IPS-NIHi11 (cell line): ENCODE measurements around the gene KCNA10.
"Not testable (repeated sequence)": the region's sequence is repeated elsewhere in the genome, so short reads cannot be mapped to it uniquely, and the experiment has no call there.

Experiments
- DNase-seq: peaks from one replicate; pipeline ENCODE4 v3.0.0; 2012; ENCODE audit warnings: mixed read lengths, low spot score

Gene KCNA10

DNA sequence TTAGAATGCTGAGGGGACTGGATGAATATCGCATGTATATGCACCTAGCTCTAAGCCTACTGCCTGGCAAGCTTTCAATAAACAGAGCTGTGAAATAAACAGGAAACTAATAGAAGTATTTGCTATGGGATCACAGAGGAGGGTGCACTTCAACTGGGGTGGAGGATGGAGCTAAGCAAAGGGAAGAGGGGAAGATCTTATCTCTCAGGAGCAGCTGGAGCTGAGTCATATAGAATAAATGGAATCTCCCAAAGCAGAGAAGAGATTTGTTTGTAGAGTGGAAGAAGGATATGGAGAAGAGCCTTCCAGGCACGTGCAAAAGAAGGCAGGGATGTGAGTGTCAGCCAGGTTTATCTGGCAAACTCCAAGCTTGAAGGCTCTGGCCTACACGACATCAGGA lies 17.0 kb upstream of the KCNA10 start:
- DNase-seq: no peak

DNA sequence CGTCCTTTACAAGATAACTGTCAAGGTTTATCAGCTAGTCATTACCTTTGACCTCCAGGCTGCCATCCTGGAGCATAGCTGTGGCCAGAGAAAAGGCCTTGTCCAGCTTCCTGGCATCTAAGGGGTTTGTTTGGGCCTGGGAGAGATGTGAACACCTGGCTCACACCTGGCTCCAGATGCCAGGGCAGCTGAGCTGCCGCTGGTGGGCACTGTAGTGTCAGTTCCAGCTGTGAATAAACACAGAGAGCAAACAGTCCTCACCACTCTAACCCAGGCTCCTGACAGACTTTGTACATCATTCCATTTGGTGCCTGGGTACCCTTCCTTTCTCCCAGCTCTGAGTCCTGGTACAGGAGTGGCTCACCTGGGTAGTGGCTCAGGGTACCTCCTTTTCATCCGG lies 14.3 kb upstream of the KCNA10 start:
- DNase-seq: no peak

DNA sequence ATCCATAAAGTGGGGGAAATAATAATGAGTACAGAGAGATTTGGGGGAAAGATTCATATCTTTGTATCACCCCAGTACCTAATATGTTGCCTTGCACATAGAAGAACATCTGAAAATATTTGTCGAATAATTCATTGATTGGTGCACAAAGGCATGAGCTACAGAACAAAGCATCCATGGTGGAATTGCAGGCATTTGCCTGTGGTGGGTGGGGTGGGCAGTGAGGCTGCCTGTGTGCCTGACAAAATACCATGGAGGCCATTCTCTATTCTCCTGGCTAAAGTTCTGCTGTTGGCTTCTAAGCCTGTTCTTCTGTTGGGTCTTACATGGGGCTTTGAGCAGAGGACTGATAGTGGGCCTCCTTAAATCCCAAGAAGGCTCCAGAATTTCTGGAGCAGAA lies 10.0 kb upstream of the KCNA10 start:
- DNase-seq: no peak

DNA sequence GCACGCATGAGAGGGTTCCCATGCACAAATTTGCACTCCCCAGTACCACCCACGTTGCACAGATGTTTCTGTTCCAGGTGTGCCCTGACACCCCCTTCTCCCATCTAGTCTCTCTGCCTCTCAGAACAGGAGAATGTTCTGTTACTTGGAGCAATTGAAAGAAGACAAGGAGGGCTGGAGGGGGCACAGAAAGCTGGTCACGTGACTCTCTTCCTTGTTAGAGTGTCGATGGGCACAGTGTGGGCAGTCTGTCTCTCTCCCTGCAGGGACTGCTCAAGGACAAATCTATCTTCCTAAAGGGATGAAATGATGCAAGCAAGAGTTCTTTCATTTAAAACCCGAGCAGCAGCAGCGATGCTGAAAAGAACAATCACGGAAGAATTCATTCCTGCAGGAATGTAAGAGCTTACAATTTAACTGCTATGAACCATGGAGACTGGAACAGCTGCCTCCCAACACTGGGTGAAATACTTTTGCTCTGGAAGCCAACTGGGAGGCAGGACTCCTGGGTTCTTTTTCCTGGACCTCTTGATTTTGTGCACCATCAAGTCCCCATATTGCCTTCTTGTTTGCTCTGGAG lies 7.3 kb upstream of the KCNA10 start:
- no peak for DNase-seq

GRCh38 chr1:110525249-110525595 lies 6.2 kb upstream of the KCNA10 start:
- DNase-seq: no peak

DNA sequence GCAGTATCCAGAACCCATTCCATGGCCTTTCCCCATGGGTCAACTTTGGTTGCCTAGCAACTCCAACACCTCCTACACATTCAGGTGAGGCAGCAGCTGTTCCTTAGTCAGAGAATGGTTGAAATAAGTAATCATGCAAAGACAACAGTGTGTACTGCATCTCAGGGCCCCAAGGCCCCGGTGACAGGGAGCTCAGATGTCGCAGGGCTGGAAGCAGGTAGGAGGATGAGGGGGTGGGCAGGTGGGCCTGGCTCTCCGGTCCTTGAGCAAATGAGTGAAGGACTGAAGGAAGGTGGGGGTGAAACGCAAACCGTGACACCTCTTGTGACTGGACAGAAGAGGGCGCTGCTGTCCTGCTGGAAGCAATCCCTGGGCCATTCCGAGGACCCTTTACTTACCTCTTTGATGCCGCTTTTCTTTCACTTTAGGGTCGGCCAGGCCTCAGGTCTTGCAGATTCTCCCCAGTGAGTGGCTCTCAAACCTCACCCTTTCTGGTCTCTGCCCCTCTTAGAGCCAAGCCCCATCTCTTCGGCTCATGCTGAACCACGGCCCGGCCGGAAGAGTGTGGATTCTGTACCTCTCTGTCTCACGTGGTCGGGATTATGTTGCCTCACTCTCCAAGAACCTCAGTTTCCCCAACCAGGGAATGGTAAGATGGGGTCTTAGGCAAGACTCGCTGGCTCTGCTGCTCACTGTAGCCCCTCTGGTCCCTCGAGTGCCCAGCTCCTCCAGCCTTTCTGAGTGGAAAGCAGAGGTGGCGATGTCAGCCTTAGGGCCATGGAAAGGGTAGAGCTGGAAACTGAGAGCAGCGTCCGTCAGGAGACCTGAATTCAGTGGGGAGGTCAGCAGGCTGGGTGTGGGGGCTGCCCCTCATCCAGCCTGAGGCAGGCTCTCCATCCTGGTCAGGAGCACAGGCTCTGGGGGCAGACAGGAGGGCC lies 5.6 kb upstream of the KCNA10 start:
- DNase-seq: peak; percentile 85

DNA sequence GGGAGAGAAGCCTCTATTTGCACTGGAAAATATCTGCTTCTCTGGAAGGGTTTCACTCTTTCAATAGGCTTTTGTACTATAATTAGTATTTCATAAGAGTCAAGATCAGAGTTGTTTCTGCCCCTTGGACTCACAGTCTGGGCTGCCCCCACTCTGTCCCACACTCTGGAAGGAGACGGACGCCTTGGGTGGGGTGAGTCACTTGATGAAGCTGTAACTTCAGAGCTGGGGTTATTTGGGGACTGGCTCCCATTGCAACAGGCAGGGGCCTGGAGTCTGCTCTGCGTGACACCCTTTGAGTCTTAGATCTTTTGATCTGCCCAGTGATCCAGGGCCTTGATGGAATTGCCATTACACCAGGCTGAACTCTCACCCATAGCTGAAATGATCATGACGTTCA lies 4.0 kb upstream of the KCNA10 start:
- DNase-seq: no peak

DNA sequence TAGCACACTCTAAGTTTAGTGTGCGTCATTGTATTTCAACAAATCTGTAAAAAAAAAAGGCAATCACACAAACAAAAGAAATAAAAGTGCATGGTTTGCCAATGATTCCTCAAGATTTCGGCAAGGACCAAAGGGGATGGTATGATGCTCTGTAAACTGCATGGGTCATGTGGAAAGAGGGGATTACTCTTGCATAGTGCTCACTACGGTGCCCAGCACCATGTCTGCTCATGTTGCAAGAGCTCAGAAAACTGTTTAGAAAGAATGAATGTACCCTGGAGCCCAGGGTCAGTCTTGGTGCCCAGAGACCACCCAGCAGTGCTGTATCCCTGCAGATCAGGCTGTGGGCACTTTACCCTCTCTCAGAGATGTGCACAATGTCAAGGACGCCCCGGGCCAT lies 3.6 kb upstream of the KCNA10 start:
- no peak for DNase-seq

DNA sequence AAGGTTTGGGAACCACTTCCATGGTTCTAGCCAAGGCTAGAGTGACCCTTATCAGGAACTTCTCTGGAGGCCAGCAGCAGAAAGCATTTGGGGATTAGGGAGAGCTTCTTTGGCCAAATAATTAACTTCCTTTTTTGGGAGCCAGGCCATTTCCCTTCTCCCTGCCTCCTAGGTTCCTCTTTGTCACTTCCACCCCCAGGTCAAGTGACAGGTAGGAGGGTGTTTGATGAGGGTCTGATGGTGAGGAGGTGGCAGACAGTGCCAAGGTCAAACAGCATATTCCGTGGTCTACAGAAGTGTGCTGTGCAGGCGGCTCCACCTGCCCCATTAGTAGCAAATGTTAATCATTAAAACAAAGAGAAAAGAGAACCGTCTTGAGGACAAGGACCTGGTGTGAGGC lies 1.9 kb upstream of the KCNA10 start:
- DNase-seq: no peak

GRCh38 chr1:110515891-110516290 lies 3.1 kb downstream of the KCNA10 start:
- DNase-seq: no peak

- DNase-seq: no peak
Observed at GRCh38 chr1:110515041-110515440, 3.9 kb downstream of the KCNA10 start.

- peak; percentile 36 for DNase-seq
Observed at GRCh38 chr1:110513511-110513910, 5.5 kb downstream of the KCNA10 start.

DNA sequence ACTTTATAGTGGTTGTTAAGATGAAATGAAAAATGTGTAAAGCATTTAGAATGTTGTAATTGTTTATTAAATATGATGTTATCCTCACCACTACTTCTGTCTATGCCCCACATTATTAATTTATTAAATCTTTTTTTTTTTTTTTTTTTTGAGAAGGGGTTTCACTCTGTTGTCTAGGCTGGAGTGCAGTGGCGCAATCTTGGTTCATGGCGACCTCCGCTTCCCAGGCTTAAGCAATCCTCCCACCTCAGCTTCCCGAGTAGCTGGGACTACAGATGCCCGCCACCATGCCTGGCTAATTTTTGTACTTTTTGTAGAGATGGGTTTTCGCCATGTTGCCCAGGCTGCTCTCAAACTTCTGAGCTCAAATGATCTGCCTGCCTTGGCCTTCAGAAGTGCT lies 7.5 kb downstream of the KCNA10 start:
- no peak for DNase-seq

- not testable (repeated sequence) for DNase-seq
Observed at GRCh38 chr1:110510921-110511320, 8.1 kb downstream of the KCNA10 start.

DNA sequence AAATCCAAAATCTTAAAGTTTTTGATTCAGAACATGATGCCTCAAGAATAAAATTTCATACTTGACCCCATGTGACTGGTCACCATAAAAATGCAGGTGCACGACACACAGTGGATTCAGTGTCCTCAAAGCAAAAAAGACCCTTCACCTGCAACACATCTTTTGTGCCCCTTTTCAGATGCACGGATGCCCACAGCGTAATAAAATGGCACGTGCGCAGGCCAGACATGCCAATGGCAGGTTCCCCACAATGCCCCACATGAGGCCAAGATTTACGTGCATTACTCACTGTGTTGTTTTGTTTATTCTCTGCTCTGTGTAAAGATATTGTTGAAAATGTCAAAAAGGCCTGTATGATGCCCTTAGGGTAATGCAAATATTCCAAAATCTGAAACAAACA lies 9.3 kb downstream of the KCNA10 start:
- no peak for DNase-seq

GRCh38 chr1:110508028-110508940 lies 10.7 kb downstream of the KCNA10 start:
- DNase-seq: peak; percentile 84

GRCh38 chr1:110506541-110506940 lies 12.4 kb downstream of the KCNA10 start:
- no peak for DNase-seq

DNA sequence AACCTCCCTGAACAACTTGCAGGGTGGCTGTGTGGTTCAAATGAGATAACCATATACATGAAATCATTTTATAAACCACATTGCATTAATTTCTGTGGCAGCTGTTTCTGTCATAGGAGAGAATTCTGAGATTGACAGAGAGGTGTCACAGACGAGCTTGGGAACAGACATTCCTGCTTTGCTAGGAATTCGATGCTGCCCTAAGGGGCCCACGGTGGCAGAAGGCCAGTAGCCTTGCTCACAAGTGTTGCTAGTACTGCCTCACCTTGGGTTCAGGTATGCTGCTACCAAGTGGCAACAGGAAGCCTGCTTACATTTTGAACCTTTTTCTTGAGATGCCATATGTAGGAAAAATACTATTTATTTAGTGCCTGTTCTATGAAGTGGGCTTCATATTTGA lies 13.4 kb downstream of the KCNA10 start:
- no peak for DNase-seq

GRCh38 chr1:110504226-110504625 lies 14.7 kb downstream of the KCNA10 start:
- DNase-seq: no peak

- DNase-seq: no peak
Observed at GRCh38 chr1:110503471-110503870, 15.5 kb downstream of the KCNA10 start.

DNA sequence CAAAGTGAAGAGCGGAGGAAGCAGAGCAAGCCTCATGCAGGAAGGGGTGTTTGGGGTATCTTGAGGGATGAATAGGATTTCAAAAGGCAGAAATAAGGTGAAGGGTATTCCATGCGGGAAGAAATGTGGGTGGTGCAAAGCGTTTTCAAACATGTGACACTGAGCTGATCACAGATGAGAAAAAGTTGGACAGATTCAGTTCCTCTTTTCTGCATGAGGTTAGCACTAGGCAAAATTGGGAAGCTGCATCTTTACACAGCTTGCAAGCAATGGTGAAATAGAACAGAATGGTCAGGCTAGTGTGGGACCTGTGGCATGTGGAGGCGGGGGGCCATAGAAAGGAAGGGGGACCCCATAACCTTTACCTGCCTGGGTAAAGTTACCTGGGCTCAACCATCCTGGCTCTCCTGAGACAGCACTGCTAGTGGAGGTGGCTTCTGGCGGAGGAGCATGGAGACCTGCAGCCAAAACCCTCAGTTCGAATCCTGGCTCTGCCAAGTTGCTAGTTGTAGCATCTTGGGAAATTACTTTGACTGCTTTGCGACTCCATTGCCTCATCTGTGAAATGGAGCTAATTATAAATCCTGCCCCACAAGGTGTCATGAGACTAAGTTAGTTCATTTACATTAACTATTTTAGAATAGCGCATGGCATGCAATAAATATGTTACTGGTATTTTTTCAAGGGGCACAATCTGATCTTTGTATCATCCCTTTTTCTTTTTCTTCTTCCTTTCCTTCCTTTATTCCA lies 16.4 kb downstream of the KCNA10 start:
- DNase-seq: no peak
